A549 (cell line): ENCODE results near the gene MAP2K6.

Experiments
- NPAS2 ChIP-seq: fragments of 250-450 bp; sonication (Bioruptor Pico); IDR thresholded peaks from 2 replicates; pipeline ENCODE4 v1.8.0; 2022; ENCODE audit warnings: mild to moderate bottlenecking, moderate library complexity, borderline replicate concordance
- PHF8 ChIP-seq: fragments of 200-600 bp; sonication (generic); IDR thresholded peaks from 2 replicates; pipeline ENCODE4 v1.6.1; 2016; ENCODE audit warnings: low read depth, mild to moderate bottlenecking, antibody characterized with exemption, moderate library complexity, borderline replicate concordance
- POLR2A ChIP-seq: IDR thresholded peaks from 2 replicates; pipeline ENCODE4 v1.6.1; 2012; ENCODE audit warnings: mild to moderate bottlenecking, low read length
- TF ChIP-seq, protein P1 (sequence below): fragments of >200 bp; sonication (Bioruptor Twin); formaldehyde crosslinking; IDR thresholded peaks from 3 replicates; pipeline ENCODE4 v1.5.1; 2016
- TF ChIP-seq, protein P2 (sequence below): fragments of 250-450 bp; sonication (Bioruptor Pico); IDR thresholded peaks from 2 replicates; pipeline ENCODE4 v1.5.0; 2021; ENCODE audit warnings: mild to moderate bottlenecking, moderate library complexity, borderline replicate concordance
- TF ChIP-seq, protein P3 (sequence below): fragments of 200-600 bp; sonication (generic); IDR thresholded peaks from 2 replicates; pipeline ENCODE4 v1.6.1; 2016; ENCODE audit warnings: antibody characterized with exemption, mild to moderate bottlenecking, moderate library complexity
- TF ChIP-seq, protein P4 (sequence below): IDR thresholded peaks from 2 replicates; pipeline ENCODE4 v1.6.1; 2012
- TF ChIP-seq, protein P5 (sequence below): fragments of 150-350 bp; IDR thresholded peaks from 2 replicates; pipeline ENCODE4 v1.6.1; 2014; ENCODE audit warnings: low read depth, mild to moderate bottlenecking, low read length

DNA sequence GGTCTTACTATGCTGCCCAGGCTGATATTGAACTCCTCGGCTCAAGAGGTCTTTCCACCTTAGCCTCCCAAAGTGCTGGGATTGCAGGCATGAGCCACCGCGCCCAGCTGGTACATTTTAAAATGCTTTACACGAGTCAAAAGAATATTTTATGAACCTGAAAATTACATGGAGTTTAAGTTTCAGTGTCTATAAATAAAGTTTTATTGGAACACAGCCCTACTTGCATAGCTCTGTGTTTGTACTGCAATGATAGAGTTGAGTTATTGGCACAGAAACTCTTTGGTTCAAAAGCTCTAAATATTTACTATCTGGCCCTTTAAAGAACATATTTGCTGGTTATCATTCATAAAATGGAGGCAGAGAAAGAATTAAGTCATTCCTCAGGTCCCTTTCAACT, 24.3 kb downstream of the MAP2K6 start:
- TF ChIP-seq POLR2A (no peak), NPAS2 (CRISPR knock-in tag) (no peak), PHF8 (no peak)
- TF ChIP-seq, protein P1, sequence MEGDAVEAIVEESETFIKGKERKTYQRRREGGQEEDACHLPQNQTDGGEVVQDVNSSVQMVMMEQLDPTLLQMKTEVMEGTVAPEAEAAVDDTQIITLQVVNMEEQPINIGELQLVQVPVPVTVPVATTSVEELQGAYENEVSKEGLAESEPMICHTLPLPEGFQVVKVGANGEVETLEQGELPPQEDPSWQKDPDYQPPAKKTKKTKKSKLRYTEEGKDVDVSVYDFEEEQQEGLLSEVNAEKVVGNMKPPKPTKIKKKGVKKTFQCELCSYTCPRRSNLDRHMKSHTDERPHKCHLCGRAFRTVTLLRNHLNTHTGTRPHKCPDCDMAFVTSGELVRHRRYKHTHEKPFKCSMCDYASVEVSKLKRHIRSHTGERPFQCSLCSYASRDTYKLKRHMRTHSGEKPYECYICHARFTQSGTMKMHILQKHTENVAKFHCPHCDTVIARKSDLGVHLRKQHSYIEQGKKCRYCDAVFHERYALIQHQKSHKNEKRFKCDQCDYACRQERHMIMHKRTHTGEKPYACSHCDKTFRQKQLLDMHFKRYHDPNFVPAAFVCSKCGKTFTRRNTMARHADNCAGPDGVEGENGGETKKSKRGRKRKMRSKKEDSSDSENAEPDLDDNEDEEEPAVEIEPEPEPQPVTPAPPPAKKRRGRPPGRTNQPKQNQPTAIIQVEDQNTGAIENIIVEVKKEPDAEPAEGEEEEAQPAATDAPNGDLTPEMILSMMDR, result no peak
- TF ChIP-seq, protein P2, sequence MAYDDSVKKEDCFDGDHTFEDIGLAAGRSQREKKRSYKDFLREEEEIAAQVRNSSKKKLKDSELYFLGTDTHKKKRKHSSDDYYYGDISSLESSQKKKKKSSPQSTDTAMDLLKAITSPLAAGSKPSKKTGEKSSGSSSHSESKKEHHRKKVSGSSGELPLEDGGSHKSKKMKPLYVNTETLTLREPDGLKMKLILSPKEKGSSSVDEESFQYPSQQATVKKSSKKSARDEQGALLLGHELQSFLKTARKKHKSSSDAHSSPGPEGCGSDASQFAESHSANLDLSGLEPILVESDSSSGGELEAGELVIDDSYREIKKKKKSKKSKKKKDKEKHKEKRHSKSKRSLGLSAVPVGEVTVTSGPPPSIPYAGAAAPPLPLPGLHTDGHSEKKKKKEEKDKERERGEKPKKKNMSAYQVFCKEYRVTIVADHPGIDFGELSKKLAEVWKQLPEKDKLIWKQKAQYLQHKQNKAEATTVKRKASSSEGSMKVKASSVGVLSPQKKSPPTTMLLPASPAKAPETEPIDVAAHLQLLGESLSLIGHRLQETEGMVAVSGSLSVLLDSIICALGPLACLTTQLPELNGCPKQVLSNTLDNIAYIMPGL (CRISPR knock-in tag), result no peak
- TF ChIP-seq, protein P3, sequence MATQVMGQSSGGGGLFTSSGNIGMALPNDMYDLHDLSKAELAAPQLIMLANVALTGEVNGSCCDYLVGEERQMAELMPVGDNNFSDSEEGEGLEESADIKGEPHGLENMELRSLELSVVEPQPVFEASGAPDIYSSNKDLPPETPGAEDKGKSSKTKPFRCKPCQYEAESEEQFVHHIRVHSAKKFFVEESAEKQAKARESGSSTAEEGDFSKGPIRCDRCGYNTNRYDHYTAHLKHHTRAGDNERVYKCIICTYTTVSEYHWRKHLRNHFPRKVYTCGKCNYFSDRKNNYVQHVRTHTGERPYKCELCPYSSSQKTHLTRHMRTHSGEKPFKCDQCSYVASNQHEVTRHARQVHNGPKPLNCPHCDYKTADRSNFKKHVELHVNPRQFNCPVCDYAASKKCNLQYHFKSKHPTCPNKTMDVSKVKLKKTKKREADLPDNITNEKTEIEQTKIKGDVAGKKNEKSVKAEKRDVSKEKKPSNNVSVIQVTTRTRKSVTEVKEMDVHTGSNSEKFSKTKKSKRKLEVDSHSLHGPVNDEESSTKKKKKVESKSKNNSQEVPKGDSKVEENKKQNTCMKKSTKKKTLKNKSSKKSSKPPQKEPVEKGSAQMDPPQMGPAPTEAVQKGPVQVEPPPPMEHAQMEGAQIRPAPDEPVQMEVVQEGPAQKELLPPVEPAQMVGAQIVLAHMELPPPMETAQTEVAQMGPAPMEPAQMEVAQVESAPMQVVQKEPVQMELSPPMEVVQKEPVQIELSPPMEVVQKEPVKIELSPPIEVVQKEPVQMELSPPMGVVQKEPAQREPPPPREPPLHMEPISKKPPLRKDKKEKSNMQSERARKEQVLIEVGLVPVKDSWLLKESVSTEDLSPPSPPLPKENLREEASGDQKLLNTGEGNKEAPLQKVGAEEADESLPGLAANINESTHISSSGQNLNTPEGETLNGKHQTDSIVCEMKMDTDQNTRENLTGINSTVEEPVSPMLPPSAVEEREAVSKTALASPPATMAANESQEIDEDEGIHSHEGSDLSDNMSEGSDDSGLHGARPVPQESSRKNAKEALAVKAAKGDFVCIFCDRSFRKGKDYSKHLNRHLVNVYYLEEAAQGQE, result no peak
- TF ChIP-seq, protein P4, sequence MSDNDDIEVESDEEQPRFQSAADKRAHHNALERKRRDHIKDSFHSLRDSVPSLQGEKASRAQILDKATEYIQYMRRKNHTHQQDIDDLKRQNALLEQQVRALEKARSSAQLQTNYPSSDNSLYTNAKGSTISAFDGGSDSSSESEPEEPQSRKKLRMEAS, result no peak
- TF ChIP-seq, protein P5, sequence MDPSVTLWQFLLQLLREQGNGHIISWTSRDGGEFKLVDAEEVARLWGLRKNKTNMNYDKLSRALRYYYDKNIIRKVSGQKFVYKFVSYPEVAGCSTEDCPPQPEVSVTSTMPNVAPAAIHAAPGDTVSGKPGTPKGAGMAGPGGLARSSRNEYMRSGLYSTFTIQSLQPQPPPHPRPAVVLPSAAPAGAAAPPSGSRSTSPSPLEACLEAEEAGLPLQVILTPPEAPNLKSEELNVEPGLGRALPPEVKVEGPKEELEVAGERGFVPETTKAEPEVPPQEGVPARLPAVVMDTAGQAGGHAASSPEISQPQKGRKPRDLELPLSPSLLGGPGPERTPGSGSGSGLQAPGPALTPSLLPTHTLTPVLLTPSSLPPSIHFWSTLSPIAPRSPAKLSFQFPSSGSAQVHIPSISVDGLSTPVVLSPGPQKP, result no peak
